GM19023 (cell line): ENCODE measurements around the gene BRSK2.
"Not testable (repeated sequence)": the region's sequence is repeated elsewhere in the genome, so short reads cannot be mapped to it uniquely, and the experiment has no call there.

ENCODE experiments used
- ATAC-seq: cut with Tn5 transposase; IDR thresholded peaks from one replicate; pipeline ENCODE4 v1.9.1; 2021; ENCODE audit warnings: mild to moderate bottlenecking, moderate library complexity; ENCODE audit not compliant: unreplicated experiment

The BRSK2 gene

DNA sequence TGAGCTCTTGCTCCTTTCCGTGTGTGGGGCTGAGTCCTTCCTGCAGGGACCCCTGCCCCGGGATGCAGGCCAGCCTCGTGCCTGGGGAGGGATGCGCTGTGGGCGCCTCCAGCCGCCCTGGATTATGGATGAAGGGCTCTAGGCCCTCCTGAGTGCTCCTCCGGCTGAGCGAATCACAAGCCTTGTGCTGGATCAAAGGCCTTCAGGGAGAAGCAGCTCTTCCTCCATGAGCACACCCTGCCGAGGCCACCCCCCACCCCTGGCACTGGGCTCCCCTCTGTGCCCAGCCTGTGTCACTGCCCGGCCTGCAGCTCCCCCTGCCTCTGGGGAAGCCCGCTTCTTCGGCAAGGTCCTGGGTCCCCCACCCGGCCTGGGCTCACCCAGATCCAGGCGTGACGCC, 43.8 kb downstream of the BRSK2 start:
- no peak for ATAC-seq

DNA sequence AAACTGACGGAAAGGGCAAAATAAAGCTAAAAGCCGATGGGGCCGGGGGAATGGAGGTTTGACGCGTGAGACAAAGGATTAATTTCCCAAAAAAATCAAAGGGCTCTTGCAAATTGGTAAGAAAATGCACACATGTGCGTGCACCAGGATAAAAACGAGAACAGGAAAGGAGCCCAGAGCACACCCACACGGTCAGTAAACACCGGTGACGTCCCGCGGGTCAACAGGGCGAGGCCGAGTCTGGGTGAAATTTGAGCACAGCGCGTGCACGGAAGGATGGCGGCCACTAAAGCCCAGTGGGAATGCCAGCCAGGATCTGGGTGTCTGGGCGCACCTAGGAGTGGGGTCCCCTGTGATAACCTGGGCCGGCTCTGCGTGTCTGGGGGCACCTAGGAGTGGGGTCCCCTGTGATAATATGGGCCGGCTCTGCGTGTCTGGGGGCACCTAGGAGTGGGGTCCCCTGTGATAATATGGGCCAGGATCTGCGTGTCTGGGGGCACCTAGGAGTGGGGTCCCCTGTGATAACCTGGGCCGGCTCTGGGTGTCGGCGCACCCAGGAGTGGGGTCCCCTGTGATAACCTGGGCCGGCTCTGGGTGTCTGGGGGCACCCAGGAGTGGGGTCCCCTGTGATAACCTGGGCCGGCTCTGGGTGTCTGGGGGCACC, 44.4 kb downstream of the BRSK2 start:
- ATAC-seq: no peak

DNA sequence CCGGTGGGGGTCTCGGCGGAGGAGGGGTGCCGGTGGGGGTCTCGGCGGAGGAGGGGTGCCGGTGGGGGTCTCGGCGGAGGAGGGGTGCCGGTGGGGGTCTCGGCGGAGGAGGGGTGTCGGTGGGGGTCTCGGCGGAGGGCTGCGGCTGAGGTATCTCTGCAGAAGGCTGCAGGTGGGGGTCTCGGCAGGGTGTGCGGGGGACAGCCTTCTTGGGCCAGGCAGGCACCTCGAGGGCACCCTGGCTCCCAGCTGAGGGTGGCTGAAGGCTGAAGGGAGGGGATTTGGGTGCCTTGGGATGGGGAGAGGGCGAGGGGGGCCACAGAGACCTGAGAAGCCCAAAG, 45.7 kb downstream of the BRSK2 start:
- ATAC-seq: not testable (repeated sequence)

DNA sequence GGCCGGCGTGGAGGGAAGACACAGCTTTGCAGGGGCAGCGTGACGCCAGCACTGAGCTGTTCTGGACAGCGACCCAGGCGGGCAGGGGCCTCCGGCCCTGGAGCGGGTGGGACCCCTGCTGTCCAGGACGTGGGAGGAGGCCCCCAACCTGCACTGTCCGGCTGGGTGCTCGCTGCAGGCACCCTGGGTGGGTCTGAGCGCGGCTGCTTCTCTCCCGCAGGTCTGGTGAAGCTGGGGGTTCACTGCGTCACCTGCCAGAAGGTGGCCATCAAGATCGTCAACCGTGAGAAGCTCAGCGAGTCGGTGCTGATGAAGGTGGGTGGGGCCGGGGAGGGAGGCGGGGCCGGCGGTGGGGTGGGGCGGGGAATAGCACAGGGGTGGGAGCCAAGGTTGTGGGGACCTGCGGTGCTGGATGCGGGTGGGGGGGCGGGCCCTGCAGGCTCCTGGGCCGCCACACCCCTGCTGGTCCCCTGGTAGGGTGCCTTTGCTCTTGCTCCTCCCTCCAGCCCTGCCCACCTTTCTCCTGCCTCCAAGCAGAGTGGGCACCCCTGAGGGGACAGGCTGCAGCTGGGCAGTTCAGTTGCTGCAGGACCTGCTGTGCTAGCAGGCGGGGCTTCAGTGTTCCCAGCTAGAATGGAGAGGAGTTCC, 46.2 kb downstream of the BRSK2 start:
- no peak for ATAC-seq

DNA sequence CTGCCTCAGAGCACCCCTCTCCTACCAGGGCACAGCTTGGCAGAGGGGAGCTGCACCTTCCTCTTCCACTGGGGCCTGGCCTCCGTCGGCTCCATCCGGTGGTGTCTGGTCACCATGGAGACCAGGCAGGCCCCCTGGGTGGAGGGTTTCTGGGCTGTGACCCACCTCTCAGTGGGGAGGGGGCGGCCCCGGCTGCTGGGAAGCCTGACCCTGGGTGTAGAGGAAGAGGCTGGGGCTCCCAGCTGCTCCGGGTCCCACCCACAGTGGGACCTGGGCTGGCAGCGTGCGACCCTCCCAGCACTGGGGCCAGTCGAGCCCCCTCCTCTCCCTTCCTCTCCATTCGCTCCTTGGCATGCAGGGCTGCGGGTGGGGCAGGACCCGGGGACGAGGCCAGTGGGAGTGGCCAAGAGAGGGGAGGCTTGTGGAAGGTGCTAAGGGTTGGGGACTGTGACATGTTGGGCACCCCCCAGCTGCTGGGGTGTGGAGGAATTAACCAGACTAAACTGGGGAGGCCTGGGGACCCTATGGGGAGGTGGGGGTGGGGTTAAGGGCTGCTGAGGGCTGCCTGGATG, 46.8 kb downstream of the BRSK2 start:
- ATAC-seq: no peak

DNA sequence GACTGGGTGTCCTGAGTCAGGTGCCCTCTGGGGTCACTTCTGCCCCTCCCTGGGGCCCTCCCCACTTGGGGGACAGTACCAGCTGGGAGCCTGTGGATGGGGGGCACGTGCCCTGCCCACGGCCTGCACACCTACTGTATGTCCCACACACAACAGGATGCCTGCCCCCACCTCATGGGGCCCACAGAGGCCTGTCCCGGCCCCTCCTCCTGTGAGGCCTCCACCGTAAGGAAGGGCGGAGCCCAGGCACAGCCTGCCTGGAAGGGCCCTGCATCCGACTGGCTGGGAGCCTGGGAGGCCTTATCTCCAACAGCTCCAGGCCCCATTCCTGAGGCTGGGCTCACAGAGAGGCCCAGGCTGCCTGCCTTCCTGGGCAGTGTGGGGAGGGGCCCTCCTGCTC, 47.8 kb downstream of the BRSK2 start:
- ATAC-seq: no peak

DNA sequence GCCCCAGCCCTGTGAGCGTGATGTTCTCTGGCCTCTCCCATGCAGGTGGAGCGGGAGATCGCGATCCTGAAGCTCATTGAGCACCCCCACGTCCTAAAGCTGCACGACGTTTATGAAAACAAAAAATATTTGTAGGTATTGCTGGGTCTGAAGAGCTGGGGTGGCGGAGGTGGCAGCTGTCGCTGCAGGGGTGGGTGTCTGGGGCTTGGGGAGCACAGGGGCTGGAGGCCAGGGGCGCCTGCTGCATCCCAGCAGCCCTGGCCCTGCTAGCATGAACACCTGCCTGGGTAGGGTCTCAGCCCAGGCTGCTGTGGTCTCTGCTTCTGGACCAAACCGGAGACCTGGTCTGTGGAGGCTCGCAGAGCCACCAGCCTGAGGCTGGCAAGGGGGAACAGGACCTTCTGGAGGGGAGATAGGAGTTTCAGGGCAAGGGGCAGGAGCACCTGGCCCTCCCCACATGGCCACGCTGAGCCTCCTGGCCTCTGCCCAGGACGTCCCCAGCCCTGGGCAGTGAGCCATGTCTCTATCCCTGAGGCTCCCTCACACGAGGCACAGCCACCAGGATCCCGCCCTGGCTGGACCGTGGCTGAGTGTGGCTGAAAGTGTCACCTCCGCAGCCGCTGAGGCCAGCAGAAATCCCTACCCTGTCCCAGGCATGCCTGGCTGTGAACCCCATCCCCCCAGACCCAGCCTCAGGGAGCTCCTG, 48.7 kb downstream of the BRSK2 start:
- no peak for ATAC-seq

DNA sequence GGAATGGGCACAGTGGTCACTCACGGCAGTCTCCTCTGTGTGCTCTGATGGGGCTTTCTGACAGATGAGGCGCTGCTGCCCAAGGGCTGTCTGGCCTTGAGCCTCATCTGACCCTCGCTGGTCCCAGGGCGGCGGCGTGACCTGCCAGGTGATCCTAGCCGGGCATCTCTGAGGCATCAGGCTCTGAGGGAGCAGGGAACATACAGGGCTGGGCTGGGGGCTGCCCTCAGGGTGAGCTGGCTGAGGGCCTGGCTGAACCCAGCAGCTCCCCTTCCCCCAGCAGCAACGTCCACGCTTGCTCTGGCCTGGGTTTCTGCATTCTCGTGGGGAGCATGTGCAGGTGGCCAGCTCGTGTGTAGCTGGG, 49.2 kb downstream of the BRSK2 start:
- ATAC-seq: no peak

DNA sequence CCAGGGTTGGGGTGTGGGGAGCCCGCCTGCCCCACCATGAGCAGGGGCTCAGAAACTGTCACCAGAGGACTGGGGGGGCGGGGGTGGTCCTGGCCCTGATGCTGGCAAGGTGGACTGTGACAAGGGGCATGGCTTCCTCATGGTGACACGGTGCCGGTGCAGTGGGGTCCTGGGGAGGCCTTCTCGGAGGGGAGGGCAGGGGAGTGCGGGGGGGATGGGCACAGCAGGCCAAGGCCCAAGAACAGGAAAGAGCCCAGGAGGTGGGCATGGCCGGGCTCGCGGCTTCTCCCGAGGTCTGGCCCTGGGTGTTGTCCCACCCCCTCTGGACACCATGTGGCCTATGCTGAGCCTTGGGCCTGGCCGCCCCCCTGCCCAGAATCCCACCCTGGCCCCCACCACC, 49.6 kb downstream of the BRSK2 start:
- ATAC-seq: no peak

DNA sequence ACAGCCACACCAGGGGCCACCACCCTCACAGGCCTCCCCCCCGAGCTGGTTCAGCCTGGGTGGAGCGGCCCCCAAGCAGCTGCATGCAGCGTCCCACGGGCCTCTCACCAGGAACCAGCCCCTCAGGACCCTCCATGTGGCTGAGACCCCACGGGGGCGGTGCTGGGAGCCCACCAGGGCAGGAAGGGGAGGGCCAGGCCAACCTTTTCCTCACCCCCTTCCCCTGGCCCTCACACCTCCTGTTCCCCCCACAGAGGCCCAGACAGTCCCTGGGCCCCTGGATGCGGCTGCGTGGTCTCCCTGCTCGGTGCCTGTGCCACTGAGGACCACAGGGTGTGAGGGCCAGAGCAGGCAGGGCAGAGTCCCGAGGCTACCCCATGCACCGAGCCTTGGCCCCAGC, 50.3 kb downstream of the BRSK2 start:
- ATAC-seq: no peak

DNA sequence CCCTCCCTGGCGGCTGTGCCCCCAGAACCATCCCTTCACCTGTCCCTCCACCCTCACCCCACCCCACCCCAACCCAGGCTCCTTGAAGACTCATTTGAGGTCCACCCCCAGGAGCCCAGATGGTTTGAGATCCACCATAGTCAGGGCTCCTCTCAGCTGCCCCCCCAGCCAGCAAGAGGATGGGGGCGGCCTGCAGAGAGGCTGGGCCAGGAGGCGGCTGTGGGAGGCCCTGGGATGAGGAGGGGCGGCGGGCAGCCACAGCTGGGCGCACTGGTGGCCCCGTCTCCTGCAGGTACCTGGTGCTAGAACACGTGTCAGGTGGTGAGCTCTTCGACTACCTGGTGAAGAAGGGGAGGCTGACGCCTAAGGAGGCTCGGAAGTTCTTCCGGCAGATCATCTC, 50.8 kb downstream of the BRSK2 start:
- no peak for ATAC-seq

DNA sequence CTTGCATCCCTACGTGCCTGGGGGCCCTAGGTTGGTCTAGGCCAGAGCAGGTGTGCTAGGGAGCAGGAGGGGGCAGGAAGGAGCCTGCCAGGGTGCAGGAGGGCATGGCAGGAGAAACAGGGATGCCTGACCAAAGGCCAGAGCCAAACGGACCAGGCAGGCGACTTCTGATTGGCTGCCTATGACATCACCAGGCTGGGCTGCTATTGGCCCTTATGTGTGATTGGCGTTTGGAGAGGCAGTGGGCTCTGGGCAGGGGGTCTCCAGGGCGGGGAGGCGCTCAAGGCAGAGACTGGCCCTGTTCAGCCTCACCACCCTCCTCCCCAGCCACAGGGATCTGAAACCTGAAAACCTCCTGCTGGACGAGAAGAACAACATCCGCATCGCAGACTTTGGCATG, 52.4 kb downstream of the BRSK2 start:
- no peak for ATAC-seq

DNA sequence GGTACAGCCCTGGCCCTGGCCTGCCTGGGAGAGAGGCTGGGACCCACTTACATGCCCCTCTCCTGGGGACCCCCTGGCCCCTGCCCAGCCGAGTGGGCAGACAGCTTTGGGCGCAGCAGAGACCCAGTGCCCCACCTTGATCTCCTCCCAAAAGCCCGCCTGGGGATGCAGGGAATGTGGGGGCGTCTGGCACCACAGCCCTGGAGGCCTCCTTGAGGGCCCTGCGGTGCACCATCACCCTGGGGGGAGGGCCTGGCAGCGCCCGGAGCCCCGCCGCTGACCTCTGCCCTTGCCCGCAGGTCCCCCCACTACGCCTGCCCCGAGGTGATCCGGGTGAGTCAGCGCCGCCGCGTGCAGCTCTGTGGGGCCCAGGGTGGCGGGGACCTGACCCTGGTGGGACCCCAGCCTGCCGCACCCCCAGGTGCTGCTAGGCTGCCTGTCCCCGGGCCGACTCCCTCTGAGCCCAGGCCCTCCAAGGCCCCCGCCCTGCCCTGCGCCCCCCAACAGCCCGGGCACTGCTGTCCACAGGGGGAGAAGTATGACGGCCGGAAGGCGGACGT, 53.2 kb downstream of the BRSK2 start:
- no peak for ATAC-seq

DNA sequence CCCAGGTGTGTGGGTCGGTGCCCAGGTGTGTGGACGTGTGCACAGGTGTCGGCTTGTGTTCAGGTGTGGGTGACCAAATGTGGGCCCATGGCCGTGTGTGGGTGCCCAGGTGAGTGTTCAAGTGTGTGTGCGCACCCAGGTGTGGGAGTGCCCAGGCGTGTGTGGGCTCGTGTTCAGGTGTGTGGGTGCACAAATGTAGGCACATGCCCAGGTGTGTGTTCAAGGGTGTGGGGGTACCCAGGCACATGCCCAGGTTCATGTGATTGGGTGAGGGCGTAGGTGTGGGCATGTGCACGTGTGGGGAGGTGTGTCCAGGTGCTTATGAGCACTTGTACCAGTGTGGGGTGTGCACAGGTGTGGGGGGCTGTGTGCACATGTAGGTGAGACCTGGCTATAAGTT, 54.0 kb downstream of the BRSK2 start:
- no peak for ATAC-seq

DNA sequence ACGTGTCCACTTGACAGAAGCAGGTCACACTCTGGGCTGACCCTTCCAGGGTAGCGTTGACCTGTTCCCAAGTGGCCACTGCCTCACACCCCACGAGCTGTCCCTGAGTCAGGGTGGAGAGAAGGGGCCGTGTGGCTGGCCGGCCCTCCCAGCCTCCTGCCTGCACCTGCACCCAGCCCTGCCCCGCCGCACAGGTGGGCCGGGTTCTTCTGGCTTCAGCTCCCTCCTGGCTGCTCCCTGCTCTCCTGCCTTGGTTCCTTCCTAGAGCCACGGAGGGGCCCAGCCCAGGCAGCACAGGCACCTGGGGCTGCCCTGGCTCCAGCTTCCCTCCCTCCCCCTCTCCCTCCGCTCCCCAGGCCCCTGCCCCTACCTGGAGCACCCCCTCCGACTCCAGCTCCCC, 54.6 kb downstream of the BRSK2 start:
- no peak for ATAC-seq

DNA sequence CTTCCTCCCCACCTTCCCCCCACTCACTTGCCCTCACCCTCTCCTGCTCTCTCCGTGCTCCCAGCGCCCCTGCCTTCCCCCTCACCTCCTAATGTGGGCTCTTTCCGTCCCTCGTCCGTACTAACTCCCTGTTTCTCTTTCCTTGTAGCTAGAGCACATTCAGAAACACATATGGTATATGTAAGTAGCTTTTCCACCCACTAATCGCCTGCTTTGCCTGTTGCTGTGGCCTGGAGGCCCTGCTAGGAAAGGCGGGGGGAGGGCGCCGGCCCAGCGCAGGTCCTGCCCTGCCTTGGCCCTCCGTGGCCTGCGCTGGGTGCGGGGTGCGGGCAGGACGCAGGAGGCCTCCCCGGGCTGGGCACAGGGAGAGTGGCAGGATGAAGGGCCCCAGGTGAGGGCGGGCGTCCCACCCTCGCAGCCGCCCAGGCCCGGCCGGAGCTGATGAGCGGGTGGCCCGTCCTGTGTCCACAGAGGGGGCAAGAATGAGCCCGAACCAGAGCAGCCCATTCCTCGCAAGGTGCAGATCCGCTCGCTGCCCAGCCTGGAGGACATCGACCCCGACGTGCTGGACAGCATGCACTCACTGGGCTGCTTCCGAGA, 55.2 kb downstream of the BRSK2 start:
- no peak for ATAC-seq

DNA sequence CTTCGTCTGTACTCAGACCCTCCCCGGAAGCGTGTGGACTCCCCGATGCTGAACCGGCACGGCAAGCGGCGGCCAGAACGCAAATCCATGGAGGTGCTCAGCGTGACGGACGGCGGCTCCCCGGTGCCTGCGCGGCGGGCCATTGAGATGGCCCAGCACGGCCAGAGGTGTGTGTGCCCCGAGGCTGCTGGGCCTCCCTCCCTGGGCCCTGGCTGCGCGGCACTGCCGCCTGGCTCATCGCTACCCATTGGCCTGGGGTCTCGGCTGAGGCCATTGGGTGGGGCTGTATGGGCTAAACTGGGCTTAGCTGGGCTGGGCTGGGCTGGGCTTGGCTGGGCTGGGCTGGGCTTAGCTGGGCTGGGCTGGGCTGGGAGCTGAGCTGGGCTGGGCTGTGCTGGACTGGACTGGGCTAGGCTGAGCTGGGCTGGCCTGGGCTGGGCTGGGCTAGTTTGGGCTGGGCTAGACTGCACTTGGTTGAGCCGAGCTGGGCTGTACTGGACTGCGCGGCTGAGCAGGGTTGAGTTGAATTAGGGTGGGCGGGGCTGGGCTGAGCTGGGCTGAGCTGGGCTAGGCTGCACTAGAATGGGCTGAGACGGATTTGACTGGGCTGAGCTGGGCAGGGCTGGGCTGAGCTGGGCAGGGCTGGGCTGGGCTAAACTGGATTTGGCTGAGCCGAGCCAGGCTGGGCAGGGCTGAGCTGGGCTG, 56.2 kb downstream of the BRSK2 start:
- no peak for ATAC-seq

DNA sequence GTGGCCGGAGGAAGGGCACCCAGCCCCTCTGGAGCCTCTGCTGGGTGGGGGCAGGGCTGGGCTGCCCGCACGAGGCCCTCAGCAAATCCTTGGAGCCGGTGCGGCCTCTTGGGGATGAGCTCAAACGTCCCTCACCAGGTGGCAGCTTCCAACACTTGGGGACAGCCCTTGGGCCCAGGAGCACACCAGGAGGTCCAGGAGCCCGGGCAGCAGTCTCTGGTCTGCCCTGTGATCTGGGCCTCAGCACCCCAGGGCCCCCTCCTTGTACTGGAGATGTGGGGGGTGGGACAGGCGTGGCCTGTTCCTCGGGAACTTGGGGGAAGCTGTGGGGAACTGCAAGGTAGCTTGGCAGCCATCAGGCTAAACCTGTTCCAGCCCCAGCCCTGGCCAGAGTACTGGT, 56.9 kb downstream of the BRSK2 start:
- ATAC-seq: no peak

DNA sequence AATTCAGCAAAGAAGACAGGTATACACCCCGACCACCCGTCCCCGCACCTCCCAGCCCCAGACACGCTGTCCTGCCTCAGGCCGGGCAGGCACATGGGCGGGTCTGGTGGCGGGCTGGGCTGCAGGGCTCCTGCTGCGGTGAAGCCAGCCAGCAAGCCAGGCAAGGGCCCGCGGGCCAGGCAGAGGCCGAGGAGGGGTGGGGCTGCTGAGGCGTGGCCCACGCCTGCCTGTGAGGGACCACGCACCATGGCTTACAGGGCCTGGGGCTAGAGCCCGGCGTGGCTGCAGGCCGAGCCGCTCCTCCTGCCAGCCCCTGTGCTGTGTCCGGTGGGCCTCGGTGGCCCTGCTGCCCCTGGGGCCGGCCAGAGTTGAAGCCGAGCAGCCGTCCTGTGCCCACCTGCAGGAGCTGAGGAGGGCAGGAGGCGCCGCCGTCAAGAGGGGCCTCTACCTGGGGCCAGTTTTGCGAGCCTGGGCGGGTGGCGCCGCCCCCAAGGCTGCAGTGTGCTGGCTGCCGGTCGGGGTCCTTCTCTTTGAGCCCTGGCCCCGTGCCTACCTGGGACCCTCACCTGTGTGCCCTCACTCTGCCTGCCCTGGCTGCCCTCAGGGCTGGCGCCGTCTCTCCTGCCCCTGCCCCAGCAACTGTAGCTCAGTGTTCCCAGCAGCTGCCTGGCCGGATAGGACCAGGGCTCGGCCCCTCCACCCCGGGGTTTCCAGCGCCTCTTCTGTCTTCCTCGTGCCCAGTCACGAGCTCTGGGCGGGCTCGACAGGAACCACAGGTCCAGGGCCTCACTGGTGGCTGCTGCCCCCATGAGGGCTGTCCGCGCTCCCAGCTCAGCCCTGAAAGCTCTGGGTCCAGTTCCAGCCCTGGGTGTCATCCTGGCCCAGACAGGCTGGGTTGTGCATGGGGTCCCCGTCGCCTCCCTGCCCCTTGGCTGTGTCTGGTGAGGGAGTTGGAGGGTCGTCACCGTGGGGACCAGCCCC, 58.4 kb downstream of the BRSK2 start:
- no peak for ATAC-seq

DNA sequence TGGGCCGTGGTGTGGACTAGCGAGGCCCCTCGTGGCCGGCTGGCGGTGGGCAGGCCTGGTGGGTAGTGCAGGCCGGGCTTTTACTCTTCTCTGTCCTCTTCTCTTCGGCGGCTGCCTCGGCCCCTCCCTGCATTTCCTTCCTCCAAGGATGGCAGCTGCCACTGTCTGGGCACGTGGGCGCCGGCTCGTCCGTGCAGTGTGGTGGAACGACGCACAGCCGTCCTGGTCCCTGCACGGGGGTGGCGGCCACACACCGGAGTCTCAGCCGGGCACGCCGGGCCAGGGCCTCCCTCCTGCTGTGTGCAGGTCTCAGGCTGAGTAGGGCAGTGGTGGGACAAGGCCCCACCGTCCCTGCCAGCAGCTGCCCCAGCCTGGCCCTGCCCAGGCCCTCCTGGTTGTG, 59.1 kb downstream of the BRSK2 start:
- ATAC-seq: no peak
